Inflammatory macrophage (primary cell): Measurements from ENCODE around the gene LRRFIP1.

Experiments
- DNase-seq, 2 donors: peaks; one replicate each; pipeline ENCODE4 v3.0.0-alpha.2; 2020 to 2022

Gene LRRFIP1

GRCh38 chr2:237791977-237792727 is 164.8 kb downstream of the LRRFIP1 start:
- DNase-seq, result peak in 1 of 2 donors; percentile 14

DNA sequence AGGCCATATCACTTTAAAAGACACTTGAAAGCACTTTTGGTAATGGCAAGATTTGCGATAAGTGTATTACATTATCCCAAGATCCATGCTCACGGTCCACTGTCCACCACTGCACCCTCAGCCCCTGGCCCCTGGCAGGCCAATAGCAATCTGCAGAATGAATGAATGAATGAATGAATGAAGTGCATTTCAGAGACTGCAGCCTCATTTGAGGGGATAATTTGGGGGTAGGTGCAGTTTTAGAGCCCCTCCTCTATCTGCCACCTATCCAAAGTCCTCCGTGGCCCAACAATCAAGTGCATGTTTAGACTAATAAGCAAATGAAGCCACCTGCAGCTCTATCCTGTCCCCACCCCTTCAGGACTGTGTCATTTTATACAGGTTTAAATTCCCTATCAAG is 169.9 kb downstream of the LRRFIP1 start:
- DNase-seq, result no peak

GRCh38 chr2:237798236-237799059 is 171.1 kb downstream of the LRRFIP1 start, which contains the start of gene RBM44:
RBM44 (plus strand) TSS chr2:237798779; CDS start chr2:237813610, 14,831 bp downstream.
- no peak for DNase-seq

GRCh38 chr2:237799060-237799428 is 171.7 kb downstream of the LRRFIP1 start:
- no peak for DNase-seq

DNA sequence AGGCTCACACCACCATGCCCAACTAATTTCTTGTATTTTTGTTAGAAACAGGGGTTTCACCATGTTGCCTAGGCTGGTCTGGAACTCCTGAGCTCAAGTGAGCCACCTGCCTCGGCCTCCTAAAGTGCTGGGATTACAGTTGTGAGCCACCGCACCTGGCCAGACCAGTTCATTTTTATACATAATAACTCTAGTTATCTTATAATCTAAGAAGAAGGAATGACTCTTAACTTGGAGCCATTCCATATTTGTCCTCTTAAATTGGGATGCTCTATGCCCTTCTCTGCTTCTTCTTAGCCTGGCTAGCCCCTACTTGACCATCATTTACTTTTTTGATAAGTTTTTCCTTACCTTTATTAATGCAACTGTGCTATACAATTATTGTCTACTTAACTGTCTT is 174.1 kb downstream of the LRRFIP1 start:
- no peak for DNase-seq

DNA sequence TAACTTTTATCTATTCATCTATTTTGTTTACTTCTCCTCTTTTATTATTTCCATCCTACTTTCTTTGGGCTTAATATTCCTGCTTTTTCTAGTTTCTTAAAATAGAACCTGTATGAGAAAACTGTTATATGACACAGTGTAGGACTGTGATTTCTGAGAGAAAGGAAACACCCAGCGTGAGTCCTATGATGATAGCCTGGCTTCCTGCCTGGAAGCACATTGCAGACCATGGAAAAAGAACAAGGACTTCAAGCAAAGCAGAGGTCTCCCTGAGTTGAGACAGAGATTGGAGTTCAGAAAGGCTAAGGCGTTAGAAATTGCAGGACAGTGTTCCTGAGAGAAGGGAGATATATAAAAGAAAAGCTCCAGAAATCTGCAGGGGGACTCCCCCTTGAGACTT is 178.9 kb downstream of the LRRFIP1 start:
- DNase-seq, result no peak

GRCh38 chr2:237815637-237816036 is 188.2 kb downstream of the LRRFIP1 start:
- DNase-seq, result no peak

DNA sequence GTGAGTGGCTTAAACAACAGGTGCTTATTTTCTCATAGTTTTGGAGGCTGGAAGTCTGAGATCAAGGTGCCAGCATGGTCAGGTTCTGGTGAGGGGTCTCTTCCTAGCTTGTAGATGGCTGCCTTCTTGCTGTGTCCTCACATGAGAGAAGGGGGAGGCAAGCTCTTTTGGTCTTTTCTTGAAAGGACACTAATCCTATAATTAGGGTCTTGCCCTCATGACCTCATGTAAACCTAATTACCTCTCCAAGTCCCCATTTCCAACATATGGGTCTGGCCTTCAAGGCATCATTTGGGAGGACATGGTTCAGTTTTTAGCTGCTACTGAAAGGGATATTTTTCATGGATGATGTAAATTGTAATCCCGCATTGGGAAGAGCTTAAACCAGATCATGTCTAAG is 189.1 kb downstream of the LRRFIP1 start:
- DNase-seq, result no peak

DNA sequence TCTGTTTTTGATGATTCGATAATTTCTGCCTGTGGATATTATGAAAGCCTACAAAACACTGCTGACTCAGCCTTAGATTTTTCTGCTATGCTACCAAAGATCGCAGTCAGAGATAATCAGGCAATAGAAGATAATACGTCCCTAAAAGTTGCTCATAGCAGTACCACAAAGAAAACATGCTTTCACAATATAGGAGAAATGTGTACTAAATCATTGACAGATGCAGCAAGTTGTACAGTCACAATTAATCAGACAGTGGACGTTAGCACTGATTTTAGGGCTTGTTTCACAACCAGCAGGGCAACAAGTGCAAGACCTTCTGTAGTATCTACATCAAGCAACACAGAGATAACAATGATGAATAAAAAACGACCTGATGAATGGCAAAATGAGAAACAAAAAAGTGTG is 190.7 kb downstream of the LRRFIP1 start:
- peak in 1 of 2 donors; percentile 15 for DNase-seq

- peak; percentile 19 to 55 for DNase-seq
These were observed 191.8 kb downstream of the LRRFIP1 start for GRCh38 chr2:237819231-237819630.

- no peak for DNase-seq
These were observed 193.0 kb downstream of the LRRFIP1 start for GRCh38 chr2:237820421-237820820.

- DNase-seq, result no peak
These were observed 196.2 kb downstream of the LRRFIP1 start for GRCh38 chr2:237823544-237823943.

GRCh38 chr2:237824085-237824484 is 196.7 kb downstream of the LRRFIP1 start:
- no peak for DNase-seq

DNA sequence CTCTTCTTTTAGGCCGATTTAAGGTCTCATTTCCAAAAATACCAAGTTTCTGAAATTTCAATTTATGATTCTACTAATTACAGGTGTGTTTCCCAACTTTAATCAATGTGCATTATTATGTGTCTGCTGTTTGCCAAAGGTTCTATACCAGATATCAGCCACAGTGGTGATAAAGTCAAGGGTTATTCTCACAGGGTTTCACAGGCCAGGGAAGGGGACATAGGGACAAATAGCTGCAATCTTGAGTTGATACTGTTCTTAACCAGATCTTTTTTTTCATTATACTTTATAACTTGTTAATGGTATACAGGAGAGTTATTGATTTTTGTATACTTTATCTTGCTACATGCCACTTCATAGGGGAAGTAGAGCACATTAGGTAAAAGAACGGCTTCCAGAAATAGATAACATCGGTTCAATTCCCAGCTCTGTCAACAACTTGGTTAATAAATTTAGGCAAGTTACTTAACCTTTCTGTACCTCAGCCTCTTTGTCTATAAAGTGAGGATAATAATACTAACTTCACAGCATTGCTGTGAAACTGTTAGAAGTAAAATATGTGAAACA is 200.1 kb downstream of the LRRFIP1 start:
- DNase-seq, result no peak
